Measurements from ENCODE around the gene ZFPM1.

The ZFPM1 gene

GRCh38 chr16:88585927-88586581 is 133.0 kb downstream of the ZFPM1 start:
- DNase-seq (ENCODE audit: low read depth in 2 of 3, low spot score in 1 of 3), result no peak

Data from stimulated activated CD4-positive, alpha-beta T cell treated with anti-CD3 and anti-CD28 coated beads, Interleukin-12 subunit alpha, Interleukin-12 subunit beta, amount 100 ng/mL, for 48 hours (primary cell).